H1 (cell line): Measurements from ENCODE around the gene OSBP. TPM values are rescaled to one million over a fixed set of nuclear protein-coding genes. Genes with fewer than 3 reads are reported as not detected.

Experiments
- BACH1 ChIP-seq: IDR thresholded peaks from 2 replicates; pipeline ENCODE4 v1.6.1; 2012; ENCODE audit warnings: low read length, improper control_type of control experiment
- CBX5 ChIP-seq: fragments of 300-800, 300-1000 bp; sonication (generic); IDR thresholded peaks from 2 replicates; pipeline ENCODE4 v1.7.1; 2016; ENCODE audit warnings: antibody characterized with exemption, low read length, low read depth
- CBX8 ChIP-seq: fragments of 300-800, 300-1000 bp; sonication (generic); IDR thresholded peaks from 2 replicates; pipeline ENCODE4 v1.7.1; 2016; ENCODE audit warnings: low read depth, low read length, borderline replicate concordance
- CREB1 ChIP-seq: IDR thresholded peaks from 2 replicates; pipeline ENCODE4 v1.6.1; 2012; ENCODE audit warnings: inconsistent platforms
- EZH2 ChIP-seq: fragments of 200-600 bp; sonication (generic); IDR thresholded peaks from 2 replicates; pipeline ENCODE4 v1.7.1; 2012; ENCODE audit warnings: low read depth, mild to moderate bottlenecking, moderate library complexity, low read length, inconsistent platforms; ENCODE audit not compliant: severe bottlenecking
- GABPA ChIP-seq: IDR thresholded peaks from 2 replicates; pipeline ENCODE4 v1.6.1; 2011; ENCODE audit warnings: mild to moderate bottlenecking, low read length, moderate library complexity, borderline replicate concordance; ENCODE audit not compliant: insufficient read depth
- JUN ChIP-seq: IDR thresholded peaks from 2 replicates; pipeline ENCODE4 v1.6.1; 2011; ENCODE audit warnings: low read depth, mild to moderate bottlenecking, improper control_type of control experiment, low read length
- PHF8 ChIP-seq: fragments of 200-600 bp; sonication (generic); conservative IDR thresholded peaks from 2 replicates; pipeline ENCODE4 v1.7.1; 2012; ENCODE audit warnings: low read depth, mild to moderate bottlenecking, inconsistent platforms, low read length, moderate library complexity
- POLR2A ChIP-seq, 2 experiments: IDR thresholded peaks; 1 replicate in 1 of 2; 2 replicates in 1 of 2; pipeline ENCODE4 v1.6.1; 2011; ENCODE audit warnings: low read depth in 2 of 2, low read length in 2 of 2, mild to moderate bottlenecking in 2 of 2; ENCODE audit errors: control extremely low read depth in 1 of 2
- POU5F1 ChIP-seq: IDR thresholded peaks from 2 replicates; pipeline ENCODE4 v1.6.1; 2011; ENCODE audit warnings: low read depth, mild to moderate bottlenecking, low read length, moderate library complexity
- RBBP5 ChIP-seq: IDR thresholded peaks from 2 replicates; pipeline ENCODE4 v1.7.1; 2012; ENCODE audit warnings: low read depth, mild to moderate bottlenecking, inconsistent platforms, low read length, moderate library complexity, borderline replicate concordance
- SIN3A ChIP-seq, 2 experiments: IDR thresholded peaks in 1 of 2; conservative IDR thresholded peaks in 1 of 2; 2 replicates each; pipeline ENCODE4 v1.6.1; 2011 to 2012; ENCODE audit warnings: low read length in 2 of 2, improper control_type of control experiment in 1 of 2, low read depth in 1 of 2, mild to moderate bottlenecking in 1 of 2
- SIRT6 ChIP-seq: IDR thresholded peaks from one replicate; pipeline ENCODE4 v1.7.1; 2012; ENCODE audit warnings: low read length, inconsistent platforms
- SIX5 ChIP-seq: IDR thresholded peaks from 2 replicates; pipeline ENCODE4 v1.6.1; 2011; ENCODE audit warnings: mild to moderate bottlenecking, low read depth, low read length
- SP2 ChIP-seq: IDR thresholded peaks from 2 replicates; pipeline ENCODE4 v1.6.1; 2012; ENCODE audit warnings: mild to moderate bottlenecking, low read length, inconsistent platforms
- TAF1 ChIP-seq: IDR thresholded peaks from 2 replicates; pipeline ENCODE4 v1.6.1; 2011; ENCODE audit warnings: mild to moderate bottlenecking, low read depth, low read length
- TAF7 ChIP-seq: optimal IDR thresholded peaks from 2 replicates; pipeline ENCODE3; 2011; ENCODE audit warnings: low read depth, mild to moderate bottlenecking, inconsistent platforms, low read length, moderate library complexity, borderline replicate concordance
- TCF12 ChIP-seq: IDR thresholded peaks from 2 replicates; pipeline ENCODE4 v1.6.1; 2011; ENCODE audit warnings: low read depth, mild to moderate bottlenecking, low read length
- TEAD4 ChIP-seq: IDR thresholded peaks from 2 replicates; pipeline ENCODE4 v1.6.1; 2012; ENCODE audit warnings: low read depth, low read length, inconsistent platforms, mixed read lengths
- YY1 ChIP-seq: IDR thresholded peaks from 2 replicates; pipeline ENCODE4 v1.6.1; 2011; ENCODE audit warnings: low read depth, mild to moderate bottlenecking, low read length
- ZNF274 ChIP-seq: IDR thresholded peaks from 2 replicates; pipeline ENCODE4 v1.7.0; 2012; ENCODE audit warnings: low read length, borderline replicate concordance; ENCODE audit errors: extremely low read depth
- polyA plus RNA-seq, 7 experiments: library from polyadenylated mRNA; depleted of rRNA in 3 of 7; stranded (reverse) in 5 of 7; unstranded in 2 of 7; fragments of >200 nt in 5 of 7; fragments of 200-250 nt in 2 of 7; gene quantifications; 1 replicate in 5 of 7; 2 replicates in 1 of 7; 4 replicates in 1 of 7; pipeline versions ENCODE4 v1.2.1 to v1.2.3, GENCODE V29; 2011 to 2013; ENCODE audit warnings: missing spikeins in 2 of 7, mixed read lengths in 2 of 7
- total RNA-seq: library from RNA; stranded (reverse); fragmentation: NEBNext Ultra II Directional; extraction: Animal tissue kit (Norgen Biotek cat#: 25700); gene quantifications from 2 replicates; pipeline ENCODE4 v1.2.1, GENCODE V29; 2021
- TF ChIP-seq, protein P1 (sequence below): IDR thresholded peaks from 2 replicates; pipeline ENCODE4 v1.6.1; 2012; ENCODE audit warnings: inconsistent platforms
- TF ChIP-seq, protein P2 (sequence below): IDR thresholded peaks from 2 replicates; pipeline ENCODE4 v1.6.1; 2012; ENCODE audit warnings: low read length, inconsistent platforms

The OSBP gene
- total and polyA plus RNA-seq, 2 of the 8 experiments (the other 6 are each of a cell fraction or from before 2014, with no cell fraction given): 13.2 to 43.1 TPM

DNA sequence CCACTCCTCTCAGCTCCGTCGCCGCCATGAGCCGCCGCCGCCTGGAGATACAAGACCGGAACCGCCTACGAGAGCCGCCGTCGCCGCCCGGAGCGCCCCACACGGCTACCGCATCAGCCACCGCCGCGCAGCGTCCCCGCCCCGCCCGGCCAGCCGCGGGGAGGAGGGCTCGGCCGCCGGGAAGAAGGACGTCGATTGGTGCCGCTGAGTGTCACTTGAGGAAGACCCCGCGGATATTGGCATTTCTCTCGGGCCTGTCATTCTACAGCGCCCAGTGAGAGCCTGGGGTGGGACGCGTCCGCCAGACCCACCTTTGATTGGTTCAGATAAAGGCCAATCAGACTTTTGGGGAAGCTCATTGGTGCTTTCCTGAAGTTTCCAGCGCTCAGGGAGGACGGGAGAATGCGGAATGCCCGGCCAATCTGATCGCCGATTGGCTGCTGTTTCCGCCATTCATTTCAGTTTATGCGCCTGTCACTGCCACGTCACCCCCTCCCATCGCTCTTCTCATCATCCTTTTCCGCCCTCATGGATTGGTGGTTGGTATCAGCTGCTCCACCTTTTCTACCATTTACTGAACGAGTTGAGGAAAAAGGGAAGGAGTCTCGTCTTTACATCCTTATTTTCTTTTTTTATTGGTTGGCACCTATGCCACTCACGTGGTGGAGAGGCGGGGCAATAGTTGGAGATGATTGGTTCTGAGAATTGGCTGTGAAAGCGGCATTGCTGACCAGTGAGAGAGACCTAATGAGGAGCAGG, at the start of gene OSBP (continued):
- TF ChIP-seq ZNF274 (no peak), BACH1 (no peak), TCF12 (no peak), SIX5 (no peak), YY1 (peak; percentile 83), POU5F1 (no peak), GABPA (no peak), POLR2A (IDR thresholded peaks at IDR 0.05; ENCODE audit: control extremely low read depth in 1 of 2, low read depth in 2 of 2, low read length in 2 of 2) (0 out of 3 replicates have a peak, but pooled peaks of 1 of the 2 experiments have one; percentile 36), TAF1 (no peak; the same call in none of the 2 replicates), TEAD4 (peak; percentile 83), JUN (no peak), CREB1 (peak; percentile 95), PHF8 (no peak), SP2 (peak; percentile 99), TAF7 (peak; percentile 59), EZH2 (no peak), SIN3A (conservative IDR thresholded peaks at IDR 0.05 in 1 of 2, IDR thresholded peaks at IDR 0.05 in 1 of 2; ENCODE audit: low read depth in 1 of 2, low read length in 2 of 2) (peak; percentile 53 to 74; a peak in 2 of 4 replicates), SIRT6 (no peak), RBBP5 (peak; percentile 82; the same call in 1 of the 2 replicates), CBX8 (no peak), CBX5 (no peak)
- TF ChIP-seq, protein P1, sequence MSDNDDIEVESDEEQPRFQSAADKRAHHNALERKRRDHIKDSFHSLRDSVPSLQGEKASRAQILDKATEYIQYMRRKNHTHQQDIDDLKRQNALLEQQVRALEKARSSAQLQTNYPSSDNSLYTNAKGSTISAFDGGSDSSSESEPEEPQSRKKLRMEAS: 0 out of 2 replicates have a peak, but pooled peaks have one; percentile 14
- TF ChIP-seq, protein P2, sequence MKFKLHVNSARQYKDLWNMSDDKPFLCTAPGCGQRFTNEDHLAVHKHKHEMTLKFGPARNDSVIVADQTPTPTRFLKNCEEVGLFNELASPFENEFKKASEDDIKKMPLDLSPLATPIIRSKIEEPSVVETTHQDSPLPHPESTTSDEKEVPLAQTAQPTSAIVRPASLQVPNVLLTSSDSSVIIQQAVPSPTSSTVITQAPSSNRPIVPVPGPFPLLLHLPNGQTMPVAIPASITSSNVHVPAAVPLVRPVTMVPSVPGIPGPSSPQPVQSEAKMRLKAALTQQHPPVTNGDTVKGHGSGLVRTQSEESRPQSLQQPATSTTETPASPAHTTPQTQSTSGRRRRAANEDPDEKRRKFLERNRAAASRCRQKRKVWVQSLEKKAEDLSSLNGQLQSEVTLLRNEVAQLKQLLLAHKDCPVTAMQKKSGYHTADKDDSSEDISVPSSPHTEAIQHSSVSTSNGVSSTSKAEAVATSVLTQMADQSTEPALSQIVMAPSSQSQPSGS: no peak; the same call in 1 of the 2 replicates
